Measurements from ENCODE around the gene TBRG4.

DNA sequence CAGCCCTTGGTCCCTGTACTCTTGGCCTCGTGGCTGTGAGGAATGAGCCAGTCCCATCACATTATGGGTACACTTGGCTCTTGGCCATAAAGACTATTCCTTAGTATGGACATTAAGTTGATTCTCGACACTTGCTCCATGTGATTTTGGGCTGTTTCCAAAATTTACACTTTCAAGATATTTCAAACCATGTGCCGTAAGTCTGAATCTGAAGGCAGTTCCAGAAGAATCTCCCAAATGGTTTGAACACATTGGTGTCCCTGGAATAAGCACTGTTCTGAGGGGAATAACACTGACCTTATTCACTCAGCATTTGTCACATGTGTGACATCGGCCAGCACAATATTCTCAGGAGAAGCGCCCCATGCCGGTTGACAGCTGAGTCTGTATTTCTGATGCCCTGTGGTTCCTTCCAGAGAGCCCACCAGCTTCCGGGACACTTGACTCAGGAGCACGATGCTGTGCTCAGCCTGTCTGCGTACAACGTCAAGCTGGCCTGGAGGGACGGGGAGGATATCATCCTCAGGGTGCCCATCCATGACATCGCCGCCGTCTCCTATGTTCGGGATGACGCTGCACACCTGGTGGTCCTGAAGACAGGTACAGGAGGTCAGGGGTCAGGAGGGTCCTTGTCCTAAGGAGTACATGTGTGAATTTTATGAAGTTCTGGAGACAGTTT is 47.3 kb downstream of the TBRG4 start:
- no peak for TF ChIP-seq CTCF (conservative IDR thresholded peaks at IDR 0.05; ENCODE audit: low read depth, low read length)
- TF ChIP-seq EZH2 (IDR thresholded peaks at IDR 0.05; ENCODE audit: low read length, unreplicated experiment): no peak
- TF ChIP-seq EZH2phosphoT487 (IDR thresholded peaks at IDR 0.05; ENCODE audit: borderline replicate concordance, low read length): no peak
